ENCODE data around the gene GRM2.
"Not testable (repeated sequence)": the region's sequence is repeated elsewhere in the genome, so short reads cannot be mapped to it uniquely, and the experiment has no call there.

DNA sequence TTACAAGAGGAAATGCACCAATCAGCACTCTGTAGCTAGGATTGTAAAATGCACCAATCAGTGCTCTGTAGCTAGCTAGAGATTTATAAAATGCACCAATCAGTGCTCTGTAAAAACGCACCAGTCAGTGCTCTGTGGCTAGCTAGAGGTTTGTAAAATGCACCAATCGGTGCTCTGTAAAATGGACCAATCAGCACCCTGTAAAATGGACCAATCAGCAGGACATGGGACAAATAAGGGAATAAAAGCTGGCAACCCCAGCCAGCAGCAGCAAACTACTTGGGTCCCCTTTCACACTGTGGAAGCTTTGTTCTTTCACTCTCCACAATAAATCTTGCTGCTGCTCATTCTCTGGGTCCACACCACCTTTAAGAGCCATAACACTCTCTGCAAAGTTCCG, 35.5 kb downstream of the GRM2 start:
- TF ChIP-seq POLR2A (IDR thresholded peaks at IDR 0.05; ENCODE audit: low read depth, low read length); POLR2AphosphoS5 (IDR thresholded peaks at IDR 0.05; ENCODE audit: low read depth, low read length); TAF1 (IDR thresholded peaks at IDR 0.05; ENCODE audit: borderline replicate concordance, low read depth, low read length): not testable (repeated sequence)

Data from GM12892 (cell line).